HEK293 (cell line): ENCODE measurements around the gene GPLD1.

Source experiments
- CTCF ChIA-PET: fragments of 350-600 bp; formaldehyde crosslinking; extraction: SDS; loops from one replicate; lab custom pipeline; 2021; ENCODE audit warnings: antibody characterized with exemption; lab: Yijun Ruan, JAX
- POLR2A ChIA-PET: fragments of 300-600 bp; formaldehyde crosslinking; extraction: SDS; loops from one replicate; lab custom pipeline; 2020; ENCODE audit warnings: antibody characterized with exemption, inconsistent platforms; lab: Yijun Ruan, JAX
- H3K27ac ChIP-seq: fragments of 200-500 bp; sonication (Bioruptor generic); 2 replicates; pipeline ENCODE4 v1.5.1; 2014; ENCODE audit warnings: low read depth, low read length, control low read depth, inconsistent platforms; ENCODE audit errors: extremely low read depth
- H3K36me3 ChIP-seq, 2 experiments: fragments of 200-500 bp in 1 of 2; sonication (Bioruptor generic) in 1 of 2; 1 replicate in 1 of 2; 2 replicates in 1 of 2; pipeline ENCODE4 v1.5.1; 2014 to 2017; ENCODE audit warnings: inconsistent platforms in 2 of 2, low read length in 2 of 2; ENCODE audit not compliant: control insufficient read depth in 2 of 2, insufficient read depth in 1 of 2
- H3K4me1 ChIP-seq: fragments of 200-500 bp; sonication (Bioruptor generic); 2 replicates; pipeline ENCODE4 v1.5.1; 2014; ENCODE audit warnings: mild to moderate bottlenecking, low read length, inconsistent platforms; ENCODE audit not compliant: control insufficient read depth, insufficient read depth
- H3K4me3 ChIP-seq: 2 replicates; pipeline ENCODE4 v1.5.1; 2011; ENCODE audit warnings: low read depth, mild to moderate bottlenecking, control low read depth, low read length, moderate library complexity
- H3K9me3 ChIP-seq: fragments of 200-500 bp; sonication (Bioruptor generic); 2 replicates; pipeline ENCODE4 v1.5.1; 2014; ENCODE audit warnings: low read depth, low read length, inconsistent platforms; ENCODE audit not compliant: control insufficient read depth, insufficient read depth
- HOXA7 ChIP-seq: sonication (generic); formaldehyde crosslinking; IDR thresholded peaks from 2 replicates; pipeline ENCODE4 v1.8.1; 2022; ENCODE audit warnings: missing genetic modification reagents, borderline replicate concordance
- MEIS1 ChIP-seq: sonication (generic); formaldehyde crosslinking; IDR thresholded peaks from 2 replicates; pipeline ENCODE4 v1.8.1; 2022; ENCODE audit warnings: missing genetic modification reagents, mild to moderate bottlenecking, borderline replicate concordance
- PRDM1 ChIP-seq: fragments of 450-650 bp; formaldehyde crosslinking; IDR thresholded peaks from 2 replicates; pipeline ENCODE4; 2016; ENCODE audit warnings: missing biosample characterization, missing genetic modification characterization
- PRDM10 ChIP-seq: fragments of 450-650 bp; formaldehyde crosslinking; IDR thresholded peaks from 2 replicates; pipeline ENCODE4 v1.5.1; 2016; ENCODE audit warnings: missing biosample characterization, missing genetic modification characterization
- ZBTB10 ChIP-seq: fragments of 450-650 bp; formaldehyde crosslinking; IDR thresholded peaks from 2 replicates; pipeline ENCODE4 v1.5.1; 2016; ENCODE audit warnings: missing biosample characterization, missing genetic modification characterization
- ZEB2 ChIP-seq: fragments of 450-650 bp; formaldehyde crosslinking; IDR thresholded peaks from 2 replicates; pipeline ENCODE4 v1.5.1; 2016; ENCODE audit warnings: missing biosample characterization, missing genetic modification characterization
- ZFP3 ChIP-seq: fragments of 450-650 bp; formaldehyde crosslinking; IDR thresholded peaks from 2 replicates; pipeline ENCODE4 v1.5.1; 2016; ENCODE audit warnings: low read depth, missing biosample characterization, missing genetic modification characterization
- ZNF214 ChIP-seq: fragments of 450-650 bp; formaldehyde crosslinking; IDR thresholded peaks from 2 replicates; pipeline ENCODE4 v1.5.1; 2017; ENCODE audit warnings: missing biosample characterization, mild to moderate bottlenecking, missing genetic modification characterization, borderline replicate concordance
- ZNF600 ChIP-seq: fragments of 450-650 bp; formaldehyde crosslinking; IDR thresholded peaks from 2 replicates; pipeline ENCODE4 v1.5.1; 2016; ENCODE audit warnings: missing biosample characterization, missing genetic modification characterization
- ZNF624 ChIP-seq: fragments of 450-650 bp; formaldehyde crosslinking; IDR thresholded peaks from 2 replicates; pipeline ENCODE4 v1.5.1; 2017; ENCODE audit warnings: missing biosample characterization, missing genetic modification characterization
- ZNF837 ChIP-seq: fragments of 450-650 bp; formaldehyde crosslinking; IDR thresholded peaks from 2 replicates; pipeline ENCODE4 v1.5.1; 2016; ENCODE audit warnings: missing biosample characterization, missing genetic modification characterization

Gene GPLD1

GRCh38 chr6:24493945-24494820, 4.8 kb upstream of the GPLD1 start (continued):
- TF ChIP-seq PRDM10 (tag by site-specific recombination) = peak; percentile 53; the same call in 1 of the 2 replicates

- Histone ChIP-seq H3K9me3 (no peaks in the 10 kb centered on the region), H3K27ac (no peak overlapping the region), H3K4me3 (no peak overlapping the region), H3K4me1 (0 out of 2 replicates have a peak, but pooled peaks cover 2% of the 10 kb centered on the region), H3K36me3 (peaks cover 0 to 9% of the 10 kb centered on the region in 2 experiments; a peak in 1 of 3 replicates)
- CTCF ChIA-PET = interaction anchor here (1.0 to 2.2 kb wide), 2 partner anchors 18 to 21 kb away, joined by 4 to 5 read pairs; no protein-coding TSS in a partner anchor
- POLR2A ChIA-PET = no interaction called here
- TF ChIP-seq ZNF624 (tag by site-specific recombination) (no peak), ZBTB10 (no peak), ZNF214 (tag by site-specific recombination) (no peak), PRDM10 (tag by site-specific recombination) (peak; percentile 84), PRDM1 (peak; percentile 63), ZNF600 (tag by site-specific recombination) (no peak), MEIS1 (no peak), HOXA7 (no peak)
- TF ChIP-seq, all 188 proteins: peak for 2
Observed at GRCh38 chr6:24492475-24492874, 3.1 kb upstream of the GPLD1 start.

GRCh38 chr6:24490948-24491347, 1.6 kb upstream of the GPLD1 start:
- H3K9me3 ChIP-seq = no peaks in the 10 kb centered on the region
- TF ChIP-seq ZEB2 (tag by site-specific recombination) = no peak
- TF ChIP-seq ZNF837 (tag by site-specific recombination) = no peak
- no peak for TF ChIP-seq ZFP3 (tag by site-specific recombination)
- POLR2A ChIA-PET = no interaction called here
- no peaks in the 10 kb centered on the region for H3K36me3 ChIP-seq
- H3K4me3 ChIP-seq = no peak overlapping the region
- 0 out of 2 replicates have a peak, but pooled peaks cover 2% of the 10 kb centered on the region for H3K4me1 ChIP-seq
- H3K27ac ChIP-seq = no peak overlapping the region
- CTCF ChIA-PET = interaction anchor here (0.7 to 1.1 kb wide), 2 partner anchors 32 to 217 kb away, joined by 3 to 4 read pairs; no protein-coding TSS in a partner anchor
